GM12878 (cell line): Measurements from ENCODE around the gene KCNIP3. TPM values are rescaled to one million over a fixed set of nuclear protein-coding genes. Genes with fewer than 3 reads are reported as not detected.

Experiments used
- ATAC-seq: fragments of 200-7000 bp; cut with Tn5 transposase; 3 replicates; pipeline ENCODE4 v1.9.1; 2020; ENCODE audit warnings: mild to moderate bottlenecking, moderate library complexity
- BruUV-seq: library from RNA; stranded (reverse); fragments of 400-500 nt; replicated peaks from 2 replicates; lab custom pipeline; 2021; lab: Mats Ljungman, UMichigan
- CTCF ChIA-PET: fragments of 300-600 bp; sonication (Branson Sonifier 250); formaldehyde crosslinking; extraction: SDS; loops from one replicate; lab custom pipeline; 2021; ENCODE audit warnings: inconsistent platforms; lab: Yijun Ruan, JAX
- POLR2A ChIA-PET: fragments of 350-600 bp; formaldehyde crosslinking; extraction: SDS; loops from one replicate; lab custom pipeline; 2021; ENCODE audit warnings: inconsistent platforms; lab: Charles Lee
- RAD21 ChIA-PET: fragments of 300-600 bp; sonication (Branson Sonifier 250); formaldehyde crosslinking; loops from one replicate; lab custom pipeline; 2023; ENCODE audit warnings: antibody characterized with exemption; ENCODE audit not compliant: unreplicated experiment; lab: Charles Lee
- SMC1A ChIA-PET: fragments of 300-600 bp; sonication (Branson Sonifier 250); formaldehyde crosslinking; loops from one replicate; lab custom pipeline; 2023; ENCODE audit not compliant: unreplicated experiment, uncharacterized antibody; lab: Charles Lee
- DNase-seq: peaks from one replicate; pipeline ENCODE4 v3.0.0-alpha.2; 2011; ENCODE audit warnings: low read depth, low spot score
- FAIRE-seq: peaks from 3 replicates; lab custom pipeline; 2011; peaks lifted over from hg19 to GRCh38; lab: Jason Lieb, UNC
- H2AFZ ChIP-seq: 2 replicates; pipeline ENCODE4 v1.6.0; 2011; ENCODE audit warnings: low read depth, low read length, control low read depth; ENCODE audit not compliant: control insufficient read depth
- H3K27ac ChIP-seq: 2 replicates; pipeline ENCODE4 v1.5.1; 2011; ENCODE audit warnings: control low read depth; ENCODE audit not compliant: control insufficient read depth, insufficient read depth
- H3K27me3 ChIP-seq, 2 experiments: replicated peaks in 1 of 2; 2 replicates each; pipeline versions ENCODE4 v1.6.0 to v1.6.1; 2011; ENCODE audit warnings: low read length in 1 of 2; ENCODE audit not compliant: control insufficient read depth in 2 of 2, insufficient read depth in 2 of 2
- H3K36me3 ChIP-seq, 2 experiments: 2 replicates each; pipeline ENCODE4 v1.5.1; 2011; ENCODE audit warnings: low read length in 1 of 2; ENCODE audit not compliant: control insufficient read depth in 2 of 2, insufficient read depth in 2 of 2
- H3K4me1 ChIP-seq: 2 replicates; pipeline ENCODE4 v1.6.1; 2011; ENCODE audit warnings: mild to moderate bottlenecking, low read length, moderate library complexity, mixed read lengths; ENCODE audit not compliant: control insufficient read depth, insufficient read depth
- H3K4me2 ChIP-seq: 2 replicates; pipeline ENCODE4 v1.6.0; 2011; ENCODE audit warnings: control low read depth; ENCODE audit not compliant: control insufficient read depth, insufficient read depth
- H3K4me3 ChIP-seq: fragments of 200-600 bp; sonication (generic); 2 replicates; pipeline ENCODE4 v1.5.1; 2016
- H3K79me2 ChIP-seq: 2 replicates; pipeline ENCODE4 v1.6.0; 2011; ENCODE audit warnings: low read length; ENCODE audit not compliant: control insufficient read depth, insufficient read depth
- H3K9ac ChIP-seq: 2 replicates; pipeline ENCODE4 v1.8.0; 2011; ENCODE audit warnings: low read length, control low read depth, mixed read lengths; ENCODE audit not compliant: control insufficient read depth, insufficient read depth
- H3K9me3 ChIP-seq: replicated peaks from 3 replicates; pipeline ENCODE4 v1.5.1; 2011; ENCODE audit warnings: mild to moderate bottlenecking, low read length; ENCODE audit not compliant: control insufficient read depth, insufficient read depth
- H4K20me1 ChIP-seq: 2 replicates; pipeline ENCODE4 v1.6.0; 2011; ENCODE audit not compliant: control insufficient read depth, insufficient read depth
- GABPA ChIP-seq: IDR thresholded peaks from 2 replicates; pipeline ENCODE4 v1.6.1; 2014; ENCODE audit warnings: antibody characterized with exemption, low read depth, mild to moderate bottlenecking, inconsistent platforms
- HCFC1 ChIP-seq: fragments of 150-350 bp; IDR thresholded peaks from 2 replicates; pipeline ENCODE4 v1.6.1; 2014; ENCODE audit warnings: low read length
- KLF5 ChIP-seq: fragments of 450-650 bp; IDR thresholded peaks from 2 replicates; pipeline ENCODE4 v1.6.1; 2014; ENCODE audit warnings: mild to moderate bottlenecking; ENCODE audit not compliant: partially characterized antibody
- MXI1 ChIP-seq: fragments of 150-350 bp; IDR thresholded peaks from 2 replicates; pipeline ENCODE4 v1.6.1; 2011; ENCODE audit warnings: low read depth, mild to moderate bottlenecking, inconsistent platforms, low read length, improper control_type of control experiment
- NFYB ChIP-seq: IDR thresholded peaks from 2 replicates; pipeline ENCODE4 v1.6.1; 2011; ENCODE audit warnings: low read depth, mild to moderate bottlenecking, low read length, improper control_type of control experiment, moderate library complexity; ENCODE audit not compliant: insufficient read depth
- SREBF2 ChIP-seq: IDR thresholded peaks from 2 replicates; pipeline ENCODE4 v1.6.1; 2012; ENCODE audit warnings: mild to moderate bottlenecking, low read length
- SUZ12 ChIP-seq: fragments of 200-600 bp; sonication (generic); IDR thresholded peaks from one replicate; pipeline ENCODE4 v1.6.1; 2018; ENCODE audit warnings: antibody characterized with exemption, mild to moderate bottlenecking; ENCODE audit not compliant: unreplicated experiment
- WGBS: methylation state at CpG from one replicate; pipeline ENCODE4 v1.1.6; 2016; ENCODE audit warnings: low lambda C conversion rate; ENCODE audit not compliant: insufficient replicate concordance, insufficient coverage; ENCODE audit errors: missing lambda C conversion rate; 5-methylcytosine and 5-hydroxymethylcytosine counted together
- in situ Hi-C: fragments of 300-500 bp; cut with MboI; formaldehyde crosslinking; loops from 9 replicates; pipeline ENCODE4 v1.14.3; 2018; ENCODE audit warnings: mixed read lengths
- intact Hi-C: fragments of 100-400 bp; cut with micrococcal nuclease; formaldehyde crosslinking; loops from one replicate; pipeline ENCODE4 v1.14.2; 2022; ENCODE audit not compliant: unreplicated experiment
- polyA plus RNA-seq, 11 experiments: library from polyadenylated mRNA; depleted of rRNA in 4 of 11; unstranded in 6 of 11; stranded (reverse) in 5 of 11; fragments of >200 nt; fragmentation: Nextera tagmentation in 4 of 11; fragmentation: Illumina TruSeq in 1 of 11; extraction: Ambion mirVana in 4 of 11; extraction: Trizol in 1 of 11; gene quantifications; 1 replicate in 1 of 11; 2 replicates in 10 of 11; pipeline versions ENCODE4 v1.2.1 to v1.2.3, GENCODE V29; 2011 to 2016; ENCODE audit warnings: inconsistent platforms in 2 of 11, missing spikeins in 2 of 11, low read depth in 1 of 11
- total RNA-seq, 4 experiments: library from RNA; depleted of rRNA in 3 of 4; stranded (reverse); fragments of >200 nt in 3 of 4; fragmentation: Illumina TruSeq in 1 of 4; extraction: Trizol in 1 of 4; gene quantifications; 2 replicates each; pipeline versions ENCODE4 v1.2.1 to v1.2.3, GENCODE V29; 2013 to 2021
- TF ChIP-seq, protein P1 (sequence below): IDR thresholded peaks from 2 replicates; pipeline ENCODE4 v1.6.1; 2011; ENCODE audit warnings: low read depth, mild to moderate bottlenecking, low read length, moderate library complexity, borderline replicate concordance; ENCODE audit errors: extremely low read depth
- TF ChIP-seq, protein P2 (sequence below): fragments of 150-350 bp; IDR thresholded peaks from 2 replicates; pipeline ENCODE4 v1.6.1; 2016; ENCODE audit warnings: low read depth, low read length
- TF ChIP-seq, protein P3 (sequence below): fragments of 450-650 bp; conservative IDR thresholded peaks from 2 replicates; pipeline ENCODE4 v1.6.1; 2017; ENCODE audit warnings: mild to moderate bottlenecking, moderate library complexity

KCNIP3 gene
- total and polyA plus RNA-seq, 10 of the 15 experiments (the other 5 are each of a cell fraction or from before 2014, with no cell fraction given) = not detected

DNA sequence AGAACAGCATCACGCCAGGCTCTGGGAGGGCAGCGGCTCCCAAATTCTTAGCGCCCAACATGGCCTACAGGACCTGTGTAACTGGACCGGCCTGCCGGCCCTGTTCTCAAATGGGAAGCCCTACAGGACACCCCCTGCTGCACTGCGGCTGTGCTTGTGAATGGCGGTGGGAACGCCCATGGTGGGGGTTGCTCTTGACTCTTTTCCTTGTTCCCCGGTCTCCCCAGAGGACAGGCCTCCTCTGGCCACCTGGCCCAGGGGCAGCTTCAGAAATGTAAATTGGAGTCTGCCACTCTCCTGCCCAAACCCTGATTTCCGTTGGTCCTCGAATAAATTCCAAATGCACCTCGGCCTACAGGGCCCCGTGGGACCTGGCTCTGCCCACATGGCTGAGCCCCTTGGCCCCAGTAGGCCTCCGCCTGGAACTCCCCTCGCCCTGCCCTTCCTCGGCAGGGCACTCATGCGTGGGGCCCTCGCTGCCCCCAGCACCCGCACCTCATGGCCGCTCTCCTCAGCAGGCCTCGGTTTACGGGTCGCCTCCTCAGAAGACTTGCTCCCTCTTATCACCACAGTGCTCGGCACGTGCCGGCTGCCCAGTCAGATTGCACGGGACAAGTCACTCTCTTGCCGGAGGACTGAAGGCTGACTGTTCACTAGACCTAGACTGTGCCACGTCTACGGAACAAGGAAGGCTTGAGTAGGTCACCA lies 29.4 kb downstream of the KCNIP3 start:
- POLR2A ChIA-PET = no interaction called here
- ATAC-seq (no peak), DNase-seq (no peak), FAIRE-seq (no peak)
- Histone ChIP-seq H4K20me1 (no peaks in the 10 kb centered on the region), H3K36me3 (no peaks in the 10 kb centered on the region), H3K79me2 (no peaks in the 10 kb centered on the region), H3K4me1 (no peaks in the 10 kb centered on the region), H3K4me3 (no peak overlapping the region), H3K27ac (no peak overlapping the region), H3K9me3 (no peaks in the 10 kb centered on the region), H3K9ac (no peak overlapping the region), H2AFZ (no peak overlapping the region), H3K4me2 (no peak overlapping the region), H3K27me3 (no peaks in the 10 kb centered on the region)
- SMC1A ChIA-PET = no interaction called here
- RAD21 ChIA-PET = no interaction called here
- TF ChIP-seq SUZ12 (no peak), HCFC1 (no peak), SREBF2 (no peak)
- TF ChIP-seq, protein P1, sequence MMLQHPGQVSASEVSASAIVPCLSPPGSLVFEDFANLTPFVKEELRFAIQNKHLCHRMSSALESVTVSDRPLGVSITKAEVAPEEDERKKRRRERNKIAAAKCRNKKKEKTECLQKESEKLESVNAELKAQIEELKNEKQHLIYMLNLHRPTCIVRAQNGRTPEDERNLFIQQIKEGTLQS = no peak
- intact Hi-C loops (no loop called here), in situ Hi-C loops (no loop called here)
- 74% methylated on average over 22 of the region's 30 CpGs for whole genome bisulfite sequencing
- BruUV-seq = no TSS peak
- CTCF ChIA-PET = no interaction called here

DNA sequence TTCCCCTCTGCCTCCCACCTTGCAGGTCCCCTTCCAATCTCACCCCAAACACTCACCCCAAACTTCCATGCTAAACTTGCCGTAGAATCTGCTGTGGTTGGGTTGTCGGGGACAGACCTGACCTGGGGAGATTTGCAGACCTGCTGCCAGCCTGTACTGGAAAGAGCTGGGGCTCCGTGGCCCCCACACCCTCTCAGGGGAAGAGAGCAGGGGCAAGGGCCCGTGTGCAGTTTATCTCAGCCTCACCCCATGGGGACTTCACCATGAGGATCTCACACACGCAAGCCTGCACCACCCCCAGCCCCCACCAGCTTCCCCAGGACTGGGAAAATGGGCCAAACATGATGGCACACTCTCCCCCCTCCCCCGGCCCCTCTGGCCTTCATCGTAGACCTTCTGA lies 30.7 kb downstream of the KCNIP3 start:
- intact Hi-C loops = no loop called here
- CTCF ChIA-PET = interaction anchor here (0.6 kb wide), 1 partner anchor 481 kb away, joined by 5 read pairs; no protein-coding TSS in a partner anchor
- 7% methylated on average over 7 of the region's 7 CpGs for WGBS

More for the DNA sequence above, 30.7 kb downstream of the KCNIP3 start:
- Histone ChIP-seq H4K20me1 (no peaks in the 10 kb centered on the region), H3K36me3 (no peaks in the 10 kb centered on the region), H3K4me1 (no peaks in the 10 kb centered on the region), H3K79me2 (no peaks in the 10 kb centered on the region), H3K9ac (no peak overlapping the region), H3K4me3 (no peak overlapping the region), H3K9me3 (no peaks in the 10 kb centered on the region), H3K27me3 (no peaks in the 10 kb centered on the region), H3K4me2 (no peak overlapping the region), H2AFZ (no peak overlapping the region), H3K27ac (no peak overlapping the region)
- POLR2A ChIA-PET = no interaction called here
- no TSS peak for BruUV-seq
- FAIRE-seq (no peak), DNase-seq (no peak), ATAC-seq (no peak)
- RAD21 ChIA-PET = no interaction called here
- TF ChIP-seq, protein P2, sequence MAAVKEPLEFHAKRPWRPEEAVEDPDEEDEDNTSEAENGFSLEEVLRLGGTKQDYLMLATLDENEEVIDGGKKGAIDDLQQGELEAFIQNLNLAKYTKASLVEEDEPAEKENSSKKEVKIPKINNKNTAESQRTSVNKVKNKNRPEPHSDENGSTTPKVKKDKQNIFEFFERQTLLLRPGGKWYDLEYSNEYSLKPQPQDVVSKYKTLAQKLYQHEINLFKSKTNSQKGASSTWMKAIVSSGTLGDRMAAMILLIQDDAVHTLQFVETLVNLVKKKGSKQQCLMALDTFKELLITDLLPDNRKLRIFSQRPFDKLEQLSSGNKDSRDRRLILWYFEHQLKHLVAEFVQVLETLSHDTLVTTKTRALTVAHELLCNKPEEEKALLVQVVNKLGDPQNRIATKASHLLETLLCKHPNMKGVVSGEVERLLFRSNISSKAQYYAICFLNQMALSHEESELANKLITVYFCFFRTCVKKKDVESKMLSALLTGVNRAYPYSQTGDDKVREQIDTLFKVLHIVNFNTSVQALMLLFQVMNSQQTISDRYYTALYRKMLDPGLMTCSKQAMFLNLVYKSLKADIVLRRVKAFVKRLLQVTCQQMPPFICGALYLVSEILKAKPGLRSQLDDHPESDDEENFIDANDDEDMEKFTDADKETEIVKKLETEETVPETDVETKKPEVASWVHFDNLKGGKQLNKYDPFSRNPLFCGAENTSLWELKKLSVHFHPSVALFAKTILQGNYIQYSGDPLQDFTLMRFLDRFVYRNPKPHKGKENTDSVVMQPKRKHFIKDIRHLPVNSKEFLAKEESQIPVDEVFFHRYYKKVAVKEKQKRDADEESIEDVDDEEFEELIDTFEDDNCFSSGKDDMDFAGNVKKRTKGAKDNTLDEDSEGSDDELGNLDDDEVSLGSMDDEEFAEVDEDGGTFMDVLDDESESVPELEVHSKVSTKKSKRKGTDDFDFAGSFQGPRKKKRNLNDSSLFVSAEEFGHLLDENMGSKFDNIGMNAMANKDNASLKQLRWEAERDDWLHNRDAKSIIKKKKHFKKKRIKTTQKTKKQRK = no peak
- TF ChIP-seq, protein P3, sequence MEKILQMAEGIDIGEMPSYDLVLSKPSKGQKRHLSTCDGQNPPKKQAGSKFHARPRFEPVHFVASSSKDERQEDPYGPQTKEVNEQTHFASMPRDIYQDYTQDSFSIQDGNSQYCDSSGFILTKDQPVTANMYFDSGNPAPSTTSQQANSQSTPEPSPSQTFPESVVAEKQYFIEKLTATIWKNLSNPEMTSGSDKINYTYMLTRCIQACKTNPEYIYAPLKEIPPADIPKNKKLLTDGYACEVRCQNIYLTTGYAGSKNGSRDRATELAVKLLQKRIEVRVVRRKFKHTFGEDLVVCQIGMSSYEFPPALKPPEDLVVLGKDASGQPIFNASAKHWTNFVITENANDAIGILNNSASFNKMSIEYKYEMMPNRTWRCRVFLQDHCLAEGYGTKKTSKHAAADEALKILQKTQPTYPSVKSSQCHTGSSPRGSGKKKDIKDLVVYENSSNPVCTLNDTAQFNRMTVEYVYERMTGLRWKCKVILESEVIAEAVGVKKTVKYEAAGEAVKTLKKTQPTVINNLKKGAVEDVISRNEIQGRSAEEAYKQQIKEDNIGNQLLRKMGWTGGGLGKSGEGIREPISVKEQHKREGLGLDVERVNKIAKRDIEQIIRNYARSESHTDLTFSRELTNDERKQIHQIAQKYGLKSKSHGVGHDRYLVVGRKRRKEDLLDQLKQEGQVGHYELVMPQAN = no peak
- TF ChIP-seq NFYB (no peak), KLF5 (no peak), GABPA (no peak), MXI1 (no peak)
- in situ Hi-C loops = no loop called here
- SMC1A ChIA-PET = no interaction called here
